H1 (cell line): ENCODE data around the gene VASH1.

Source experiments
- CBX5 ChIP-seq: fragments of 300-800, 300-1000 bp; sonication (generic); IDR thresholded peaks from 2 replicates; pipeline ENCODE4 v1.7.1; 2016; ENCODE audit warnings: antibody characterized with exemption, low read length, low read depth
- CHD2 ChIP-seq: IDR thresholded peaks from 2 replicates; pipeline ENCODE4 v1.6.1; 2012; ENCODE audit warnings: low read length, improper control_type of control experiment
- EZH2 ChIP-seq: fragments of 200-600 bp; sonication (generic); IDR thresholded peaks from 2 replicates; pipeline ENCODE4 v1.7.1; 2012; ENCODE audit warnings: low read depth, mild to moderate bottlenecking, moderate library complexity, low read length, inconsistent platforms; ENCODE audit not compliant: severe bottlenecking
- POLR2A ChIP-seq, 2 experiments: IDR thresholded peaks; 1 replicate in 1 of 2; 2 replicates in 1 of 2; pipeline ENCODE4 v1.6.1; 2011; ENCODE audit warnings: low read depth in 2 of 2, low read length in 2 of 2, mild to moderate bottlenecking in 2 of 2; ENCODE audit errors: control extremely low read depth in 1 of 2
- RAD21 ChIP-seq, 2 experiments: IDR thresholded peaks in 1 of 2; conservative IDR thresholded peaks in 1 of 2; 2 replicates each; pipeline ENCODE4 v1.6.1; 2011; ENCODE audit warnings: low read depth in 2 of 2, low read length in 2 of 2, improper control_type of control experiment in 1 of 2, inconsistent platforms in 1 of 2, mild to moderate bottlenecking in 1 of 2, moderate library complexity in 1 of 2
- RNF2 ChIP-seq: fragments of 200-900, 300-1000 bp; sonication (generic); IDR thresholded peaks from 2 replicates; pipeline ENCODE4 v1.7.1; 2016; ENCODE audit warnings: borderline replicate concordance, low read depth, mild to moderate bottlenecking, antibody characterized with exemption, low read length; ENCODE audit not compliant: poor library complexity, severe bottlenecking; ENCODE audit errors: missing control alignments
- SP4 ChIP-seq: IDR thresholded peaks from 2 replicates; pipeline ENCODE4 v1.6.1; 2012; ENCODE audit warnings: low read length, inconsistent platforms
- ZNF274 ChIP-seq: IDR thresholded peaks from 2 replicates; pipeline ENCODE4 v1.7.0; 2012; ENCODE audit warnings: low read length, borderline replicate concordance; ENCODE audit errors: extremely low read depth
- TF ChIP-seq, protein P1 (sequence below), 3 experiments: IDR thresholded peaks; 1 replicate in 2 of 3; 2 replicates in 1 of 3; pipeline versions ENCODE4 v1.5.1 to v1.6.1; 2011; ENCODE audit warnings: low read length in 3 of 3, mild to moderate bottlenecking in 3 of 3, inconsistent platforms in 2 of 3, low read depth in 1 of 3, moderate library complexity in 1 of 3; ENCODE audit not compliant: insufficient read depth in 1 of 3; ENCODE audit errors: control extremely low read depth in 1 of 3
- TF ChIP-seq, protein P2 (sequence below): IDR thresholded peaks from 2 replicates; pipeline ENCODE4 v1.6.1; 2011; ENCODE audit warnings: low read depth, mild to moderate bottlenecking, low read length; ENCODE audit not compliant: insufficient read depth

DNA sequence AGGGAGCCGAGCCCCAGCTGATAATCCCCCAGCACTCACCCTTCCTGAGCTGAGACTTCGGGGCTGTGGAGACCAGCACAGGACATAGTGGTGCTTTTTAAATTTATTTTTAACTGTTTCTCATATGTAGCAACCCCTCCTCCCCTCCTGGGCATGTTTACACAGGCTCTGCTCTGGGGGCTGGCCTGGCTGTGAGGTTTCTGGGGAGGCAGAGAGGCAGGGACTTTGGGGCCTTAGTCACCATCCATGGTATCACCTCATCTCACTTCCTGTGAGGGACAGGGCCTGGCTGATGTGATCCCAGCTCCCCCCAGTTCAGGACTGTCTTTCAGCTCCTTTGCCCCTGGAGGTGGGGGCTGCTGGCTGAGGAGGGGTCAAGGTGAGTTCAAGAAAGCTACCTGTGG lies 20.4 kb downstream of the VASH1 start:
- TF ChIP-seq, protein P1, sequence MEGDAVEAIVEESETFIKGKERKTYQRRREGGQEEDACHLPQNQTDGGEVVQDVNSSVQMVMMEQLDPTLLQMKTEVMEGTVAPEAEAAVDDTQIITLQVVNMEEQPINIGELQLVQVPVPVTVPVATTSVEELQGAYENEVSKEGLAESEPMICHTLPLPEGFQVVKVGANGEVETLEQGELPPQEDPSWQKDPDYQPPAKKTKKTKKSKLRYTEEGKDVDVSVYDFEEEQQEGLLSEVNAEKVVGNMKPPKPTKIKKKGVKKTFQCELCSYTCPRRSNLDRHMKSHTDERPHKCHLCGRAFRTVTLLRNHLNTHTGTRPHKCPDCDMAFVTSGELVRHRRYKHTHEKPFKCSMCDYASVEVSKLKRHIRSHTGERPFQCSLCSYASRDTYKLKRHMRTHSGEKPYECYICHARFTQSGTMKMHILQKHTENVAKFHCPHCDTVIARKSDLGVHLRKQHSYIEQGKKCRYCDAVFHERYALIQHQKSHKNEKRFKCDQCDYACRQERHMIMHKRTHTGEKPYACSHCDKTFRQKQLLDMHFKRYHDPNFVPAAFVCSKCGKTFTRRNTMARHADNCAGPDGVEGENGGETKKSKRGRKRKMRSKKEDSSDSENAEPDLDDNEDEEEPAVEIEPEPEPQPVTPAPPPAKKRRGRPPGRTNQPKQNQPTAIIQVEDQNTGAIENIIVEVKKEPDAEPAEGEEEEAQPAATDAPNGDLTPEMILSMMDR (IDR thresholded peaks at IDR 0.05; ENCODE audit: control extremely low read depth in 1 of 3, insufficient read depth in 1 of 3, low read depth in 1 of 3, low read length in 3 of 3) = no peak
- no peak for TF ChIP-seq CBX5
- TF ChIP-seq SP4 = no peak
- TF ChIP-seq, protein P2, sequence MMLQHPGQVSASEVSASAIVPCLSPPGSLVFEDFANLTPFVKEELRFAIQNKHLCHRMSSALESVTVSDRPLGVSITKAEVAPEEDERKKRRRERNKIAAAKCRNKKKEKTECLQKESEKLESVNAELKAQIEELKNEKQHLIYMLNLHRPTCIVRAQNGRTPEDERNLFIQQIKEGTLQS = no peak
- no peak for TF ChIP-seq CHD2
- no peak for TF ChIP-seq RAD21 (IDR thresholded peaks at IDR 0.05 in 1 of 2, conservative IDR thresholded peaks at IDR 0.05 in 1 of 2; ENCODE audit: low read depth in 2 of 2, low read length in 2 of 2)
- no peak for TF ChIP-seq POLR2A (IDR thresholded peaks at IDR 0.05; ENCODE audit: control extremely low read depth in 1 of 2, low read depth in 2 of 2, low read length in 2 of 2)
- TF ChIP-seq RNF2 = no peak
- TF ChIP-seq ZNF274 = no peak
- TF ChIP-seq EZH2 = no peak
